ENCODE results near the gene RBM14. TPM values are rescaled to one million over a fixed set of nuclear protein-coding genes. Genes with fewer than 3 reads are reported as not detected.

RBM14 gene
- total RNA-seq, 1 donor from 2014 or later, result 34.9 TPM

- Histone ChIP-seq H3K4me1 (peaks cover 19% of the 10 kb centered on the region), H3K4me3 (no peak overlapping the region), H3K27me3 (no peaks in the 10 kb centered on the region), H3K9me3 (no peaks in the 10 kb centered on the region), H3K27ac (no peak overlapping the region), H3K36me3 (peaks cover 0 to 8% of the 10 kb centered on the region in 2 donors)
- DNase-seq (ENCODE audit: extremely low spot score in 2 of 2), result no peak
- TF ChIP-seq POLR2A (IDR thresholded peaks at IDR 0.05) (no peak), POLR2AphosphoS5 (IDR thresholded peaks at IDR 0.05; ENCODE audit: insufficient read depth in 1 of 2, low read depth in 1 of 2) (no peak), CTCF (IDR thresholded peaks at IDR 0.05) (no peak)
- intact Hi-C loops (cut with DNase I), result no loop called here
These were observed 6.5 kb upstream of the RBM14 start for GRCh38 chr11:66609721-66610617.

- no peak for DNase-seq (ENCODE audit: extremely low spot score in 2 of 2)
- intact Hi-C loops (cut with DNase I), result no loop called here
- Histone ChIP-seq H3K36me3 (no peaks in the 10 kb centered on the region), H3K27ac (no peak overlapping the region), H3K4me3 (no peak overlapping the region), H3K4me1 (peaks cover 22% of the 10 kb centered on the region), H3K9me3 (no peaks in the 10 kb centered on the region), H3K27me3 (no peaks in the 10 kb centered on the region)
- no peak for TF ChIP-seq POLR2AphosphoS5 (IDR thresholded peaks at IDR 0.05; ENCODE audit: insufficient read depth in 1 of 2, low read depth in 1 of 2)
- no peak for TF ChIP-seq POLR2A (IDR thresholded peaks at IDR 0.05)
- TF ChIP-seq CTCF (IDR thresholded peaks at IDR 0.05), result no peak
These were observed 4.0 kb upstream of the RBM14 start for GRCh38 chr11:66612458-66612857.

GRCh38 chr11:66614073-66614472 is 2.4 kb upstream of the RBM14 start:
- Histone ChIP-seq H3K4me1 (peaks cover 28% of the 10 kb centered on the region), H3K9me3 (no peaks in the 10 kb centered on the region), H3K27me3 (no peaks in the 10 kb centered on the region), H3K4me3 (no peak overlapping the region), H3K27ac (no peak overlapping the region), H3K36me3 (no peaks in the 10 kb centered on the region)
- intact Hi-C loops (cut with DNase I), result no loop called here
- TF ChIP-seq POLR2A (IDR thresholded peaks at IDR 0.05), result no peak
- no peak for TF ChIP-seq CTCF (IDR thresholded peaks at IDR 0.05)
- no peak for TF ChIP-seq POLR2AphosphoS5 (IDR thresholded peaks at IDR 0.05; ENCODE audit: insufficient read depth in 1 of 2, low read depth in 1 of 2)
- DNase-seq (ENCODE audit: extremely low spot score in 2 of 2), result no peak

GRCh38 chr11:66617155-66617834 is 865 bp downstream of the RBM14 start:
- TF ChIP-seq CTCF (IDR thresholded peaks at IDR 0.05) (no peak), POLR2AphosphoS5 (IDR thresholded peaks at IDR 0.05; ENCODE audit: insufficient read depth in 1 of 2, low read depth in 1 of 2) (no peak), POLR2A (IDR thresholded peaks at IDR 0.05) (no peak)
- H3K4me1 ChIP-seq, result peaks cover 55% of the 10 kb centered on the region

More at GRCh38 chr11:66617155-66617834, 865 bp downstream of the RBM14 start:
- intact Hi-C loops (cut with DNase I), result no loop called here
- H3K27me3 ChIP-seq, result no peaks in the 10 kb centered on the region
- no peaks in the 10 kb centered on the region for H3K36me3 ChIP-seq
- DNase-seq (ENCODE audit: extremely low spot score in 2 of 2), result no peak
- peak overlapping the region; percentile 64 to 88 for H3K4me3 ChIP-seq
- H3K9me3 ChIP-seq, result no peaks in the 10 kb centered on the region
- H3K27ac ChIP-seq, result peak overlapping the region; percentile 94
